Measurements from ENCODE around the gene HPSE2. TPM values are rescaled to one million over a fixed set of nuclear protein-coding genes. Genes with fewer than 3 reads are reported as not detected.

HPSE2 gene
- total RNA-seq, 2 experiments from 2014 or later = not detected

GRCh38 chr10:98886686-98887085 is 349.0 kb downstream of the HPSE2 start:
- ATAC-seq (no peak), DNase-seq (no peak)
- no peak overlapping the region for H3K4me3 Mint-ChIP-seq
- no peaks in the 10 kb centered on the region for H3K4me1 Mint-ChIP-seq (ENCODE audit: low read depth)
- CTCF ChIA-PET = no interaction called here
- H3K27ac Mint-ChIP-seq = no peak overlapping the region
- no peaks in the 10 kb centered on the region for H3K27me3 Mint-ChIP-seq
- TF ChIP-seq CTCF (IDR thresholded peaks at IDR 0.05) = no peak
- no peaks in the 10 kb centered on the region for H3K9me3 Mint-ChIP-seq
- no peaks in the 10 kb centered on the region for H3K36me3 Mint-ChIP-seq (ENCODE audit: low read depth)
- intact Hi-C loops (cut with micrococcal nuclease) = no loop called here
- POLR2A ChIA-PET = no interaction called here

- no peak for DNase-seq
- intact Hi-C loops (cut with micrococcal nuclease) = no loop called here
- no peak for ATAC-seq
- H3K27ac Mint-ChIP-seq = no peak overlapping the region
- ChIA-PET CTCF (no interaction called here), POLR2A (no interaction called here)
- no peaks in the 10 kb centered on the region for H3K27me3 Mint-ChIP-seq
- H3K36me3 Mint-ChIP-seq (ENCODE audit: low read depth) = no peaks in the 10 kb centered on the region
- no peak overlapping the region for H3K4me3 Mint-ChIP-seq
- H3K9me3 Mint-ChIP-seq = no peaks in the 10 kb centered on the region
- TF ChIP-seq CTCF (IDR thresholded peaks at IDR 0.05) = no peak
- H3K4me1 Mint-ChIP-seq (ENCODE audit: low read depth) = no peaks in the 10 kb centered on the region
Observed at GRCh38 chr10:98885378-98885777, 350.3 kb downstream of the HPSE2 start.

- POLR2A ChIA-PET = no interaction called here
- no peak for TF ChIP-seq CTCF (IDR thresholded peaks at IDR 0.05)
- no peak for ATAC-seq
- intact Hi-C loops (cut with micrococcal nuclease) = no loop called here
- no peak for DNase-seq
- Mint-ChIP-seq H3K9me3 (no peaks in the 10 kb centered on the region), H3K4me3 (no peak overlapping the region), H3K27me3 (no peaks in the 10 kb centered on the region), H3K4me1 (ENCODE audit: low read depth) (no peaks in the 10 kb centered on the region), H3K27ac (no peak overlapping the region), H3K36me3 (ENCODE audit: low read depth) (no peaks in the 10 kb centered on the region)
- CTCF ChIA-PET = no interaction called here
Observed at GRCh38 chr10:98881789-98882188, 353.9 kb downstream of the HPSE2 start.

GRCh38 chr10:98880971-98881370 is 354.7 kb downstream of the HPSE2 start:
- DNase-seq (no peak), ATAC-seq (no peak)
- no peak overlapping the region for H3K27ac Mint-ChIP-seq
- no peaks in the 10 kb centered on the region for H3K4me1 Mint-ChIP-seq (ENCODE audit: low read depth)
- ChIA-PET POLR2A (no interaction called here), CTCF (no interaction called here)
- TF ChIP-seq CTCF (IDR thresholded peaks at IDR 0.05) = no peak
- no peaks in the 10 kb centered on the region for H3K9me3 Mint-ChIP-seq
- no peaks in the 10 kb centered on the region for H3K36me3 Mint-ChIP-seq (ENCODE audit: low read depth)
- no peaks in the 10 kb centered on the region for H3K27me3 Mint-ChIP-seq
- no peak overlapping the region for H3K4me3 Mint-ChIP-seq
- intact Hi-C loops (cut with micrococcal nuclease) = no loop called here

GRCh38 chr10:98878921-98879320 is 356.7 kb downstream of the HPSE2 start:
- Mint-ChIP-seq H3K9me3 (no peaks in the 10 kb centered on the region), H3K4me1 (ENCODE audit: low read depth) (no peaks in the 10 kb centered on the region), H3K27ac (no peak overlapping the region), H3K36me3 (ENCODE audit: low read depth) (no peaks in the 10 kb centered on the region), H3K27me3 (no peaks in the 10 kb centered on the region), H3K4me3 (no peak overlapping the region)
- ChIA-PET CTCF (no interaction called here), POLR2A (no interaction called here)
- intact Hi-C loops (cut with micrococcal nuclease) = no loop called here
- DNase-seq (no peak), ATAC-seq (no peak)
- no peak for TF ChIP-seq CTCF (IDR thresholded peaks at IDR 0.05)
